Measurements from ENCODE around the gene KRTAP10-1. TPM values are rescaled to one million over a fixed set of nuclear protein-coding genes. Genes with fewer than 3 reads are reported as not detected.

Gene KRTAP10-1
- total and polyA plus RNA-seq, 9 of the 15 experiments (the other 6 are each of a cell fraction or from before 2014, with no cell fraction given), result not detected

- H3K27ac ChIP-seq (ENCODE audit: extremely low read depth, low read depth, low read length), result no peak overlapping the region
- peaks cover 0 to 20% of the 10 kb centered on the region in 2 experiments; a peak in 1 of 5 replicates for H3K4me1 ChIP-seq (replicated peaks in 1 of 2; ENCODE audit: control insufficient read depth in 2 of 2, insufficient read depth in 2 of 2, low read length in 2 of 2)
- DNase-seq (ENCODE audit: extremely low read depth in 1 of 4, low spot score in 3 of 4) (no peak), ATAC-seq (no peak), FAIRE-seq (no peak)
- no peak overlapping the region for H3K9ac ChIP-seq (ENCODE audit: insufficient read depth in 1 of 2, low read depth in 2 of 2, low read length in 2 of 2)
- in situ Hi-C loops (cut with MboI), result no loop called here
- no peak overlapping the region for H3K4me3 ChIP-seq
- 2% methylated on average over 20 of the region's 20 CpGs for WGBS (ENCODE audit: insufficient coverage, low coverage, missing lambda C conversion rate)
- no TSS peak for BruUV-seq (replicated peaks)
- peaks cover 23 to 56% of the 10 kb centered on the region in 2 experiments; a peak in 3 of 5 replicates for H3K27me3 ChIP-seq (ENCODE audit: control insufficient read depth in 2 of 2, insufficient read depth in 2 of 2, low read length in 2 of 2)
- no peak overlapping the region for H3K4me2 ChIP-seq (ENCODE audit: insufficient read depth, low read length)
- intact Hi-C loops (cut with micrococcal nuclease), result no loop called here
- H3K36me3 ChIP-seq (ENCODE audit: control insufficient read depth, insufficient read depth, low read length), result no peaks in the 10 kb centered on the region
- H2AFZ ChIP-seq (ENCODE audit: low read depth, low read length), result no peak overlapping the region
- no peaks in the 10 kb centered on the region for H3K9me1 ChIP-seq (ENCODE audit: control insufficient read depth, insufficient read depth, low read length)
- ChIA-PET POLR2A (no interaction called here), CTCF (ENCODE audit: low intra/inter-chr PET ratio) (no interaction called here)
- H4K20me1 ChIP-seq (replicated peaks; ENCODE audit: control insufficient read depth, insufficient read depth, low read length), result peaks cover 12% of the 10 kb centered on the region; the same call in 1 of the 2 replicates
- peaks cover 21% of the 10 kb centered on the region; the same call in 1 of the 2 replicates for H3K9me3 ChIP-seq (replicated peaks; ENCODE audit: control insufficient read depth, insufficient read depth, low read depth, low read length)
- H3K79me2 ChIP-seq (ENCODE audit: control insufficient read depth, insufficient read depth, low read length), result no peaks in the 10 kb centered on the region
- TF ChIP-seq POLR3G (IDR thresholded peaks at IDR 0.05; ENCODE audit: extremely low read depth, insufficient read length, insufficient replicate concordance) (no peak), ZBTB43 (CRISPR knock-in tag; IDR thresholded peaks at IDR 0.05) (no peak), U2AF1 (optimal IDR thresholded peaks at IDR 0.05; ENCODE audit: low read depth, low read length) (no peak), PRPF4 (IDR thresholded peaks at IDR 0.05; ENCODE audit: insufficient read depth, low read depth, low read length, poor library complexity, severe bottlenecking) (no peak), ZBTB49 (CRISPR knock-in tag; IDR thresholded peaks at IDR 0.05; ENCODE audit: borderline replicate concordance) (no peak), MIER1 (IDR thresholded peaks at IDR 0.05; ENCODE audit: low read depth) (no peak), TSHZ1 (CRISPR knock-in tag; IDR thresholded peaks at IDR 0.05) (no peak), FUS (optimal IDR thresholded peaks at IDR 0.05; ENCODE audit: low read depth, low read length) (no peak), CTCF (IDR thresholded peaks at IDR 0.05 in 2 of 3, conservative IDR thresholded peaks at IDR 0.05 in 1 of 3; ENCODE audit: insufficient read depth in 2 of 3, low read depth in 1 of 3, low read length in 3 of 3) (no peak)
Observed at GRCh38 chr21:44525391-44526095, 14.5 kb downstream of the KRTAP10-1 start.

Data from K562 (cell line).